ENCODE measurements around the gene HMGCR.

DNA sequence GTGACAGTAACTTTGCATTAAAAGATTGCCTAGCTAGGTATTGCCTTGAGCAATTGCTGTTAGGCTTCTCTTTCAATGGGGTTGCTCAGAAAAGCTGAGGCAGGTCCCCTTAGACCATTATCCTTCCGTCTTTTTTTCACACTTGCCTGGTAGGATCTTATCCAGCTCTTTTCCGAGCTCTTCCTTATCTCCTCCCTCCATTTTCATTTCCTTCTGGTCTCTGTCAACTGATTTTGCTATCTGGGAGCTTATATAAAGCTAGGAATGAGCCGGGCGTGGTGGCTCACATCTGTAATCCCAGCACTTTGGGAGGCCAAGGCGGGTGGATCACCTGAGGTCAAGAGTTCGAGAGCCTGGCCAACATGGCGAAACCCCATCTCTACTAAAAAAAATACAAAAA is 6.6 kb upstream of the HMGCR start:
- TF ChIP-seq, protein P1, sequence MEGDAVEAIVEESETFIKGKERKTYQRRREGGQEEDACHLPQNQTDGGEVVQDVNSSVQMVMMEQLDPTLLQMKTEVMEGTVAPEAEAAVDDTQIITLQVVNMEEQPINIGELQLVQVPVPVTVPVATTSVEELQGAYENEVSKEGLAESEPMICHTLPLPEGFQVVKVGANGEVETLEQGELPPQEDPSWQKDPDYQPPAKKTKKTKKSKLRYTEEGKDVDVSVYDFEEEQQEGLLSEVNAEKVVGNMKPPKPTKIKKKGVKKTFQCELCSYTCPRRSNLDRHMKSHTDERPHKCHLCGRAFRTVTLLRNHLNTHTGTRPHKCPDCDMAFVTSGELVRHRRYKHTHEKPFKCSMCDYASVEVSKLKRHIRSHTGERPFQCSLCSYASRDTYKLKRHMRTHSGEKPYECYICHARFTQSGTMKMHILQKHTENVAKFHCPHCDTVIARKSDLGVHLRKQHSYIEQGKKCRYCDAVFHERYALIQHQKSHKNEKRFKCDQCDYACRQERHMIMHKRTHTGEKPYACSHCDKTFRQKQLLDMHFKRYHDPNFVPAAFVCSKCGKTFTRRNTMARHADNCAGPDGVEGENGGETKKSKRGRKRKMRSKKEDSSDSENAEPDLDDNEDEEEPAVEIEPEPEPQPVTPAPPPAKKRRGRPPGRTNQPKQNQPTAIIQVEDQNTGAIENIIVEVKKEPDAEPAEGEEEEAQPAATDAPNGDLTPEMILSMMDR (conservative IDR thresholded peaks at IDR 0.05; ENCODE audit: low read depth, low read length): no peak
- TF ChIP-seq EZH2phosphoT487 (IDR thresholded peaks at IDR 0.05; ENCODE audit: borderline replicate concordance, low read length) (no peak), EZH2 (IDR thresholded peaks at IDR 0.05; ENCODE audit: low read length, unreplicated experiment) (no peak)

Measured in PC-3 (cell line).